Measurements from ENCODE around the gene DAPK1.

DNA sequence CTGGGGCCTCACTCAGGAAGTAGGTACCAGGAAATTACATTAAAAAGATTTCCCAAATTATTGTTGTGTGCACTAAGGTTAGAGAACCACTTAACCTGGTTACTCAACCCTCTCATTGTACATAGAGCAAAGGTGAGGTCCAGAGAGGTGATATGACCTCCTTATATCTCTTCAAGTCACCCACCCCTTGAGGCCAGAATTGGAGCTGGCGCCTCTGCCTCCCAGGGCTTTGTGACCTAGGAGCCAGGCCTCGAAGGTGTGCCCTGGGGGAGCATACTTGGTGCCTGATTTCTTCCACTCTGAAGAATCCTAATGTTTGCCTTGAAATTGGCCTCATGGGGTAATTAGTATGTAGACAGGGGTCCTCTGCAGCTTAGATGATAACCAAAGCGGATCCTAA lies 133.2 kb downstream of the DAPK1 start:
- TF ChIP-seq, protein P1, sequence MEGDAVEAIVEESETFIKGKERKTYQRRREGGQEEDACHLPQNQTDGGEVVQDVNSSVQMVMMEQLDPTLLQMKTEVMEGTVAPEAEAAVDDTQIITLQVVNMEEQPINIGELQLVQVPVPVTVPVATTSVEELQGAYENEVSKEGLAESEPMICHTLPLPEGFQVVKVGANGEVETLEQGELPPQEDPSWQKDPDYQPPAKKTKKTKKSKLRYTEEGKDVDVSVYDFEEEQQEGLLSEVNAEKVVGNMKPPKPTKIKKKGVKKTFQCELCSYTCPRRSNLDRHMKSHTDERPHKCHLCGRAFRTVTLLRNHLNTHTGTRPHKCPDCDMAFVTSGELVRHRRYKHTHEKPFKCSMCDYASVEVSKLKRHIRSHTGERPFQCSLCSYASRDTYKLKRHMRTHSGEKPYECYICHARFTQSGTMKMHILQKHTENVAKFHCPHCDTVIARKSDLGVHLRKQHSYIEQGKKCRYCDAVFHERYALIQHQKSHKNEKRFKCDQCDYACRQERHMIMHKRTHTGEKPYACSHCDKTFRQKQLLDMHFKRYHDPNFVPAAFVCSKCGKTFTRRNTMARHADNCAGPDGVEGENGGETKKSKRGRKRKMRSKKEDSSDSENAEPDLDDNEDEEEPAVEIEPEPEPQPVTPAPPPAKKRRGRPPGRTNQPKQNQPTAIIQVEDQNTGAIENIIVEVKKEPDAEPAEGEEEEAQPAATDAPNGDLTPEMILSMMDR (IDR thresholded peaks at IDR 0.05) = no peak
- TF ChIP-seq EZH2phosphoT487 (IDR thresholded peaks at IDR 0.05) (no peak), EZH2 (IDR thresholded peaks at IDR 0.05) (no peak)

Measured in neural progenitor cell (in vitro differentiated cells).